ENCODE data around the gene TMEM163.
A peak's percentile ranks its signal among the peaks of the same experiment; 100 is the strongest.

The TMEM163 gene

GRCh38 chr2:134470561-134471168 lies 248.1 kb downstream of the TMEM163 start:
- no peak for DNase-seq

- no peak for DNase-seq
These were observed 249.2 kb downstream of the TMEM163 start for GRCh38 chr2:134469516-134470115.

- DNase-seq: no peak
These were observed 250.0 kb downstream of the TMEM163 start for GRCh38 chr2:134468776-134469175.

DNA sequence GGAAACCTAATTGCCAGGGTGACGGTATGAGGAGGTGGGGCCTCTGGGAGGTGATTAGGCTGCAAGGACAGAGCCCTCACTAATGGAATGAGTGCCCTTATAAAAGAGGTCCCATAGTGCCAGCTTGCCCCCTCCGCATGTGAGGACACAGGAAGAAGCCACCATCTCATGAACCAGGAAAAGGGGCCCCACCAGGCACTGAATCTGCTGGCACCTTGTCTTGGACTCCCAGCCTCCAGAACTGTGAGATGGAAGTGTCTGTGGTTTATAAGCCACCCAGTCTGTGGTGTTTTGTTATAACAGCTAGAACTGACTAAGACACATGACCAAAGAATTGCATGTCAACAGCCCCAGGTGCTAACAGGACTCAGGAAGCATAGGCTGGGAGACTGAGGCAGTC lies 250.6 kb downstream of the TMEM163 start:
- DNase-seq: no peak

DNA sequence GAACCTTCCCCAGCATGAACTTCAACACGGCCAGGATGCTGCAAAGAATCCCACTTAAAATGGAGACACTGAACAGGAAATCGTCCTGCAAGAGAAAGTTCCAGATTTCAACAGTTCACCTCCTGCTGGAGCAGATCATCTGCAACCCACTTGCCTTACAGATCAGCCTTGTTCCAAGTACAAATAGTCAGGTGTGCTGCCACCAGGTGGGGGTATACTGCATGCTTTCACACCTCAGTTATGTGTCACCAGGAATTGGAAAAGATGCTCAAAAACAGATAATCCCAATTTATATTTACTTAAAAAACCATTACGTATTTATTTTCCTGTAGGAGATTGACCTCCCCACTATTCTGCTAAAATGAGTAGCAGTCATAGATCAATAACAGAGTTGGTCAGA lies 252.7 kb downstream of the TMEM163 start:
- peak; percentile 81 for DNase-seq

- DNase-seq: no peak
These were observed 253.3 kb downstream of the TMEM163 start for GRCh38 chr2:134465228-134466105.

GRCh38 chr2:134463699-134464022 lies 255.1 kb downstream of the TMEM163 start:
- DNase-seq: no peak

DNA sequence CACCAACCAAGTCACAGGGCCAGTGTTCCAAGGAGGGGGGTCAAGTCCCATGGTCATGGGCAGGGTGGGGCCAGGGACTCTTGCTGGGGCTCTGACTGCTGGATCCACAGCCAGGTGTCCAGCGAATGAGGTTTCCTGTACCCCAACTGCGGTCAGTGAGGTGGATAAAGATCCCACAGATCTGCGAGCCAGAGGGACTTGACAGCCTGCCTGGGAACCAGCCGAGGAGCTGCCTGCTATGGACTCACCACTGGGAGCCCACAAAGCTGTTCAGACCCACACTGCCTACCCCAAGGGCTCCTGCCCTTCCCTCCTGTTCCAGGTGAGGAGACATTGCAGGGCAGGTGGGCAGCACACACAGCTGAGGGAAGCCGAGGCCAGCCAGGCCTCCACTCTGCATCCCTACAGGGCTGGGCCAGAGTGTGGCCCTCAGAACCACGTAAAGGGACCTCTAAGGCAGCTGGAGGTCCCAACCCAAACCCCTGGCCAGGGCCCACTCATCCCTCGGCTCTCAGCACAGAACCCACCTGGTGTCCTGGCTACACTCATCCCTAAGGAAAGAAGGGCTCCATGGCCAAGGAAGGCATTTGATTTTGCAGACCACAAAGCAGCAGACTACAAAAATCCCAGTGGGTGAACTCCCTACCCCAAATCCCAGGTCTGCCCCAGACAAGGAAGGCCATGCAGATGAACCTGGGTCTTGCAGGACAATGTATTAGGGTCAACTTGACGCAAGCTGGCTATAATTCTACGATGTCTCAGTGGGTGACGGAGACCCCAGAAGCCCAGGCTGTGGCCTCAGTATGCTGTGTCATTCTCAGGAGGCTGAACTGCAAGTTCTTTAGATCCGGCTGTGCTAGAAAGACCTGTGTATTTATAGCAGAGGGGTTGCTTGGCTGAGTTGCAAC lies 255.8 kb downstream of the TMEM163 start:
- no peak for DNase-seq

- no peak for DNase-seq
These were observed 256.5 kb downstream of the TMEM163 start for GRCh38 chr2:134462275-134462674.

DNA sequence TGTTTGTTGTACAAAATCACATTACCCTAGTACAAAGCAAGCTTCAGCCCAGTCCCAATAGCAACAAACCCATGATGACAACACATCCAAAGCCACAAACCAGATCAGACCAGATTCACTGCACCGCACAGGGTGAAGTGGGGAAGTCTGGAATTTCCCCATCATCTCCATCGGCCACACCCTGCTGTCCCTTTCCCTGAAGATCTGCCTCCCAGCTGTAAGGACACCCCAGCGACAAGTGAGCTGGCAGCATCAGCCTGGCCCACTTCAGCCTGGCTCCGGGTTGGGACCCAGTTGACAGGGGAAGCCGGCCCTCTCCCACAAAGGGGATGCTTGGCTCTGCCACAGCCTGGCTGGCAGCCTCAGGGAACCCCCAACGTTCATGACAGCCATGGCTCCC lies 257.3 kb downstream of the TMEM163 start:
- no peak for DNase-seq

DNA sequence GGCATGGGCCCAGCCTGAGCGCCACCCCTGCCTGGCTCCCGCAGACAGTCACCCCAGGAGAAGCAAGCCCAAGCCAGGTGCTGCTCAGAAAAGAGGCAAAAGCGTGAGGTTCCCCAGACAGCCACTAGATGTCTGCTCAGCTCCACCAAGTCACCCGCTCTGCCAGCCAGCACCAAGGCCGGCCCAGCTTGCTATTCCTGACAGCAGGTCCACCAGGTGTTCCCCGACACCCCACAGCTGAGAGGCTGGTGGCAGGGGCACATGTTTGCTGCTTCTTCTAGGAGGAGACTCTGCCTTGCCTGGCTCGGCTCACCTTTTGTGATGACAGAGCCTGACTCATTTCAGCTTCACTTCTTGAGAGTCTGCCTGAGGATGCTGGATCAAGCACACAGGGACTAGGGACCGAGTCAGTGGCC lies 258.2 kb downstream of the TMEM163 start:
- peak; percentile 97 for DNase-seq

DNA sequence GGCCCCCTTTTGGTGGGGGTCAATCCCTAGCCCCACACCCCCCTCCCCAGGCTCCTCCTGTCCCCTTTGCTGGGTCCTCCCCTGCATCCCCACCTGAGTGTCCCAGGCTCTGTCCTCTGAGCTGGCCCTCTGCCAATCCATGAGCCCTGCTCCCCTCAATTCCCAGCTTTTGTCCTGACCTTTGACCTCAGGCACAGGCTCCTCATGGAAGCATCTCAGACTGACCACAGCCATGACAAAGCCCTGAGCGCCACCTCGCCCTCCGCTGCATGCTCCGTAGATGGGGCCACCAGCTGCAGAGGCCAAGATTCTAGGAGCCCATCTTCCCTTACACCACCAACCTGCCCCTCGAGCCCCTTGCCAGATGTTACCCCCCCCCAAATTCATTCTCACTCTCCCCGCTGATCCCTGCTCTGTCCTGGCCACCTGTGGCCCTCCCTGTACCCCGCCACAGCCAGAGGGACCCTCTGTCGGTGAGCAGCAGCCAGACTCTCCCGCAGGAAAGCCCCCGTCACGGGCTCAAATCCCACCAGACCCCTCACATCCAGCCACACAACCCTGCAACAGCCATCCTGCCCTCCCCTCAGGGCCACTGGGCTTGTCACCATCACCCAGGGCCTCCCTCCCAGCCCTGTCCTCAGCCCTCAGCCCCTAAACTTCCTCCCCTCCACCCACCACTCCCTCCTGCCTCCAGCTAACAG lies 258.9 kb downstream of the TMEM163 start:
- no peak for DNase-seq

GRCh38 chr2:134458950-134459349 lies 259.9 kb downstream of the TMEM163 start:
- no peak for DNase-seq

- DNase-seq: no peak
These were observed 260.3 kb downstream of the TMEM163 start for GRCh38 chr2:134458473-134458853.

DNA sequence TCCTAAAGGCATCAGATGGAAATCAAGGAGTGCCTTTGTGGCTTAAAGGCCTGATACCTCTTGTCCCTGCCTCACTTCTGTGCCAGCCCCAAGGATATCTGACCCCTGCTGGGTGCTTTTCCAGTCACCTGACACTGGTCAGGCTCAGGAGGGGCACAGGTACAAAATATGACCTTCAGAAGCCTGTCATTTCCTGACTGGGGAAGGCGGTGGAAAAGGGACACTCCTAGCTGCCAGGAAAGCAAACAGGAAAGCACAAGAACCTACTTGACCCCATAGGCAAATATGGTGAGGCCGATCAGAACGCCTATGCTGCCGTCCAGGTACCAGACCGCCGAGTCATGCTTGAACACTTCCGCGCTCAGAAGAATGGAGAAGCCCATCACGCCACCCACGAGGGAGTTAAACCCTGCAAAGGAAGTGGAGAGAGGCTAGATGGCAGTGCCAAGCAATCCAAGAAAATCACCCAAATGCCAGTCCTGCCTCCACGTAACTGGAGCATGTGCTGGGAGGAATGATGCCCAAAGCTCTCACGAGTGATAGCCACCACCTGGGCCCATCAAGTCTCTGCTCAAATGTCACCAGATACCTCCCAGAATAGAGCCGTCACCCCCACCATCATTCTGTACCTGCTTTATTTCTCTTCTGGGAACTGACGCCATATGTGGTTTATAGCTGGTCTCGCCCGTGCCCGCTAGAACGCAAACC lies 260.9 kb downstream of the TMEM163 start:
- no peak for DNase-seq

DNA sequence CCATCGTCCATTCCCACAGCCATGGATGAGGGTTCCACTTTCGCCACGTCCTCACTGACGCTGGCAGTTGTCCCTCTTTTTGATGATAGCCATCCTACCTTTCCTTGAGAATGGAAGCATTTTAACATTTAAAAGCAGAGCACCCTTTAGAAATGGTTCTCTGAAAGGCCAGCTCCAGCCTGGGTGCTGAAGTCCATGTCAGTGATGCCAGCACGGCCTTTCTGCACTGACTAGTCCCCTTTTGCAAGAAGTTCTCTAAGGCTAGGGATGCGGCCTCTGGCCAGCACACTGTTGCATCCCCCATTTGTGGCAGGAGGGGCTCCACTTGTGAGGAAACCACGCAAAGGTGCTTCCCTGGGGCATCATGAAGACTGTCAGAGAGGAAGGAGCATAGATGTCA lies 261.4 kb downstream of the TMEM163 start:
- DNase-seq: no peak

DNA sequence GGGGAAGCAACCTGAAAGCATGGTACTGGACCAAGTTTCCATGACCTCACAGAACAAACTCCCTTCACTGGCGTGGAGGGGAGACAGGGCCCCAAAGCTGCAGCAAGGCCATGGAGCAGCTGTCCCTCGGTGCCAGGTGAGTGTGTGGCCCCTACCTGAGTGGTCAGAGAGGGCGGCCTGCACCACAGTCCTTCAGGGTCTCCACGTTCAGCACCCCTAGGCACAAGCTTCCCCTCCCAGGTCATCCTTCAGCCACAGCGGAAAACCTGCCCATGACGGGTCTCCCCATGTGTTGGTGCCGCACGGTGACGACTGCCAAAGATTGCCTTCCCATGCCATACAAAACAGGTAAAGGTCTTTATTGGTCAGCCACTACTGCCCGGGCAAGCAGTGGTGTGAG lies 263.4 kb downstream of the TMEM163 start:
- no peak for DNase-seq

DNA sequence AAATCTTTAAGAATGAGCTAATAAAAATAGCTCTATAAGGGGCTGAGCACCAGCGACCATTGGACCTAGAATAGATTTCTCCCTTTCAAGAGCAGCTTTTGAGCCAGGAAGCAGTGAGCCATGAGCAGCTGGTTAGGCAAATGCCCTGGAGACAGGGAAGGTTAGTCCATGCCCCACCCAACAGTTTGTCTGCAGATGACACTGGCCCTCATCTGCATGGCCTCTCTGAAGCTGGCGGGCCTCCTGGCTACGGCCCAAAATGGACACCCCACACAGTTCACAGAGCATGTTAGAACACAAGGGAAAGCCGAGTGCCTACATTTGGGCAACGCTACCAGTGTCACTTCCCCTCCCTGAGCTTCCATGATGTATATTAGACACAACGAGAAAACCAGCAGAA lies 263.9 kb downstream of the TMEM163 start:
- no peak for DNase-seq

- no peak for DNase-seq
These were observed 264.4 kb downstream of the TMEM163 start for GRCh38 chr2:134454426-134454825.

DNA sequence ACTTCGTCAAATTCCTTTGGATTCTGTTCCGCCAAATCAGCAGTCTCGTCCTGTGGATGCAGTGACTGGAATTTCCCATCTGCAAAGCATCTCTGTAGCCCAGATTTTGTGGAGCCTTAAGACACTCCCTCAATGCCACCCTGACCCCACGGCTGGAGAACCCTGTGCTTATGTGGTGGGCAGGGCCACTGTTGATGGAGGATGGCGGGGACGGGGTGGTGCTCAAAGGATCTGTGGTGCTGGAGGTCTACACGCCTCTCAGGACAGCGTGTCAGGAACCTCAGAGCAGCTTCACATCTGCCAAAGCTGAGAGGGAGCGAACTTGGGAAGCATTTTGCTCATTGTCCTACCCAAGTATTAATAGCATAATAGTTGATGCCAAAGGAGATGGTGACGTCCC lies 264.8 kb downstream of the TMEM163 start:
- DNase-seq: no peak

GRCh38 chr2:134453476-134453875 lies 265.3 kb downstream of the TMEM163 start:
- DNase-seq: no peak
